ENCODE data around the gene PRDM5. TPM values are rescaled to one million over a fixed set of nuclear protein-coding genes. Genes with fewer than 3 reads are reported as not detected.

Gene PRDM5
- total and polyA plus RNA-seq, 10 of the 15 experiments (the other 5 are each of a cell fraction or from before 2014, with no cell fraction given) = 0.07 TPM; not detected in 9

DNA sequence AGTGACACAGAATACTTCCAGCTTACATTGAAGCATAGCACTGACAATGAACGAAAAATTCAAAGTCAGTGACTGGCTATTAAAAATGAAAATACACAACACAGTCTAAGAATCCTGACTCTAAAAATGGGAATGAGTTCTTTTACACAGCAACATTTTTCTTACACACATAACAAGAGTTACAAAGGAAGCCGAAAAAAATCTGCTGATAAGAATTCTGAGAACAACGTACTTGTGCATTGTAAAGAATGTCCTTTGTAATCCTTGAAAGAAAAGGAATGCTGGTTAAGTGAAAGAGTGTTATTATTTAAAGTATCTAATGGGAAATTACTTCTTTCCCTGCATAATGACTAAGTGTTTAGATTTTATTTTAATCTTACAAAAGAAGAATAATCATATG lies 199.4 kb downstream of the PRDM5 start:
- no peaks in the 10 kb centered on the region for H4K20me1 ChIP-seq (ENCODE audit: control insufficient read depth, insufficient read depth)
- H3K36me3 ChIP-seq (ENCODE audit: control insufficient read depth in 2 of 2, insufficient read depth in 2 of 2, low read length in 1 of 2) = no peaks in the 10 kb centered on the region
- H3K27me3 ChIP-seq (replicated peaks in 1 of 2; ENCODE audit: control insufficient read depth in 2 of 2, insufficient read depth in 2 of 2, low read length in 1 of 2) = peaks cover 0 to 5% of the 10 kb centered on the region in 2 experiments; a peak in 1 of 4 replicates
- H3K27ac ChIP-seq (ENCODE audit: control insufficient read depth, insufficient read depth) = no peak overlapping the region
- no peak for FAIRE-seq
- no peak overlapping the region for H3K4me2 ChIP-seq (ENCODE audit: control insufficient read depth, insufficient read depth)
- no peak overlapping the region for H3K4me3 ChIP-seq
- SMC1A ChIA-PET (ENCODE audit: uncharacterized antibody, unreplicated experiment) = interaction anchor here (1.1 to 1.3 kb wide), 2 partner anchors 27 to 133 kb away, joined by 3 read pairs; no protein-coding TSS in a partner anchor
- CTCF ChIA-PET = interaction anchor here (1.2 kb wide), 1 partner anchor 88 kb away, joined by 4 read pairs; no protein-coding TSS in a partner anchor
- no peaks in the 10 kb centered on the region for H3K4me1 ChIP-seq (ENCODE audit: control insufficient read depth, insufficient read depth, low read length)
- no peak for DNase-seq (ENCODE audit: low read depth, low spot score)
- POLR2A ChIA-PET = interaction anchor here (0.6 kb wide), 1 partner anchor 39 kb away, joined by 3 read pairs; no protein-coding TSS in a partner anchor
- BruUV-seq (replicated peaks) = no TSS peak
- TF ChIP-seq SREBF2 (IDR thresholded peaks at IDR 0.05; ENCODE audit: low read length) (no peak), JUND (IDR thresholded peaks at IDR 0.05; ENCODE audit: low read depth, low read length) (no peak), HDGF (IDR thresholded peaks at IDR 0.05) (no peak), CHD1 (IDR thresholded peaks at IDR 0.05; ENCODE audit: low read depth, low read length) (no peak)
- no peak overlapping the region for H2AFZ ChIP-seq (ENCODE audit: control insufficient read depth, low read depth, low read length)
- in situ Hi-C loops (cut with MboI) = no loop called here
- no peaks in the 10 kb centered on the region for H3K79me2 ChIP-seq (ENCODE audit: control insufficient read depth, insufficient read depth, low read length)
- no peak for ATAC-seq
- 11% methylated on average over 3 of the region's 3 CpGs for WGBS (ENCODE audit: insufficient coverage, insufficient replicate concordance, low lambda C conversion rate, missing lambda C conversion rate)
- RAD21 ChIA-PET (ENCODE audit: unreplicated experiment) = interaction anchor here (0.6 to 1.6 kb wide), 3 partner anchors 18 to 42 kb away, joined by 4 read pairs; no protein-coding TSS in a partner anchor
- H3K9ac ChIP-seq (ENCODE audit: control insufficient read depth, insufficient read depth, low read length) = no peak overlapping the region
- H3K9me3 ChIP-seq (replicated peaks; ENCODE audit: control insufficient read depth, insufficient read depth, low read length) = no peaks in the 10 kb centered on the region
- intact Hi-C loops (cut with micrococcal nuclease; ENCODE audit: unreplicated experiment) = no loop called here

DNA sequence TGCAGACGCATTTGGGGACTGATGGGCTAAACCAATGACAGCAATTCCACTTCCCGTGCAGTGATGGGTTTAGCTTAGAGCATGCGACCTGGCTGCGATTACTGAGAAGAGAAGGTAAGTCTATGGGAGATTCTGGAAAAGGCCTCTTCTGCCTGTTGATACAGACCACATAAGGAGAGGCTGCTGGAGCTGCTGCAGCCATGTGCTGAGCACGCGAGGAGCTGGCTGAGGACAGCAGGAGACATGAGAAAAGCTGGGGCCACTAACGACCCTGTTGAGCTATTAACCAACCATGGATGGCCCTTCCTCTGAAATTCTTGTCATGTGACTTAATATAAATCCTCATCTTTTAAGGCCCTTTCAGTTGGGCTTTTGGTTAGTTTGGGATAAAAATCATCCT lies 199.9 kb downstream of the PRDM5 start:
- no peak for FAIRE-seq
- TF ChIP-seq CHD1 (IDR thresholded peaks at IDR 0.05; ENCODE audit: low read depth, low read length) (no peak), ESRRA (IDR thresholded peaks at IDR 0.05; ENCODE audit: low read length) (no peak), FOXK2 (IDR thresholded peaks at IDR 0.05) (no peak), ZNF384 (IDR thresholded peaks at IDR 0.05; ENCODE audit: borderline replicate concordance, low read depth, low read length) (no peak)
- TF ChIP-seq, protein P1, sequence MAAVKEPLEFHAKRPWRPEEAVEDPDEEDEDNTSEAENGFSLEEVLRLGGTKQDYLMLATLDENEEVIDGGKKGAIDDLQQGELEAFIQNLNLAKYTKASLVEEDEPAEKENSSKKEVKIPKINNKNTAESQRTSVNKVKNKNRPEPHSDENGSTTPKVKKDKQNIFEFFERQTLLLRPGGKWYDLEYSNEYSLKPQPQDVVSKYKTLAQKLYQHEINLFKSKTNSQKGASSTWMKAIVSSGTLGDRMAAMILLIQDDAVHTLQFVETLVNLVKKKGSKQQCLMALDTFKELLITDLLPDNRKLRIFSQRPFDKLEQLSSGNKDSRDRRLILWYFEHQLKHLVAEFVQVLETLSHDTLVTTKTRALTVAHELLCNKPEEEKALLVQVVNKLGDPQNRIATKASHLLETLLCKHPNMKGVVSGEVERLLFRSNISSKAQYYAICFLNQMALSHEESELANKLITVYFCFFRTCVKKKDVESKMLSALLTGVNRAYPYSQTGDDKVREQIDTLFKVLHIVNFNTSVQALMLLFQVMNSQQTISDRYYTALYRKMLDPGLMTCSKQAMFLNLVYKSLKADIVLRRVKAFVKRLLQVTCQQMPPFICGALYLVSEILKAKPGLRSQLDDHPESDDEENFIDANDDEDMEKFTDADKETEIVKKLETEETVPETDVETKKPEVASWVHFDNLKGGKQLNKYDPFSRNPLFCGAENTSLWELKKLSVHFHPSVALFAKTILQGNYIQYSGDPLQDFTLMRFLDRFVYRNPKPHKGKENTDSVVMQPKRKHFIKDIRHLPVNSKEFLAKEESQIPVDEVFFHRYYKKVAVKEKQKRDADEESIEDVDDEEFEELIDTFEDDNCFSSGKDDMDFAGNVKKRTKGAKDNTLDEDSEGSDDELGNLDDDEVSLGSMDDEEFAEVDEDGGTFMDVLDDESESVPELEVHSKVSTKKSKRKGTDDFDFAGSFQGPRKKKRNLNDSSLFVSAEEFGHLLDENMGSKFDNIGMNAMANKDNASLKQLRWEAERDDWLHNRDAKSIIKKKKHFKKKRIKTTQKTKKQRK (IDR thresholded peaks at IDR 0.05; ENCODE audit: low read depth, low read length) = no peak
- TF ChIP-seq, protein P2, sequence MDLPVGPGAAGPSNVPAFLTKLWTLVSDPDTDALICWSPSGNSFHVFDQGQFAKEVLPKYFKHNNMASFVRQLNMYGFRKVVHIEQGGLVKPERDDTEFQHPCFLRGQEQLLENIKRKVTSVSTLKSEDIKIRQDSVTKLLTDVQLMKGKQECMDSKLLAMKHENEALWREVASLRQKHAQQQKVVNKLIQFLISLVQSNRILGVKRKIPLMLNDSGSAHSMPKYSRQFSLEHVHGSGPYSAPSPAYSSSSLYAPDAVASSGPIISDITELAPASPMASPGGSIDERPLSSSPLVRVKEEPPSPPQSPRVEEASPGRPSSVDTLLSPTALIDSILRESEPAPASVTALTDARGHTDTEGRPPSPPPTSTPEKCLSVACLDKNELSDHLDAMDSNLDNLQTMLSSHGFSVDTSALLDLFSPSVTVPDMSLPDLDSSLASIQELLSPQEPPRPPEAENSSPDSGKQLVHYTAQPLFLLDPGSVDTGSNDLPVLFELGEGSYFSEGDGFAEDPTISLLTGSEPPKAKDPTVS (IDR thresholded peaks at IDR 0.05; ENCODE audit: low read depth, low read length) = no peak
- TF ChIP-seq, protein P3, sequence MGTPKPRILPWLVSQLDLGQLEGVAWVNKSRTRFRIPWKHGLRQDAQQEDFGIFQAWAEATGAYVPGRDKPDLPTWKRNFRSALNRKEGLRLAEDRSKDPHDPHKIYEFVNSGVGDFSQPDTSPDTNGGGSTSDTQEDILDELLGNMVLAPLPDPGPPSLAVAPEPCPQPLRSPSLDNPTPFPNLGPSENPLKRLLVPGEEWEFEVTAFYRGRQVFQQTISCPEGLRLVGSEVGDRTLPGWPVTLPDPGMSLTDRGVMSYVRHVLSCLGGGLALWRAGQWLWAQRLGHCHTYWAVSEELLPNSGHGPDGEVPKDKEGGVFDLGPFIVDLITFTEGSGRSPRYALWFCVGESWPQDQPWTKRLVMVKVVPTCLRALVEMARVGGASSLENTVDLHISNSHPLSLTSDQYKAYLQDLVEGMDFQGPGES (IDR thresholded peaks at IDR 0.05) = no peak

More for the DNA sequence above, 199.9 kb downstream of the PRDM5 start:
- POLR2A ChIA-PET = no interaction called here
- SMC1A ChIA-PET (ENCODE audit: uncharacterized antibody, unreplicated experiment) = interaction anchor here (1.1 to 1.3 kb wide), 2 partner anchors 28 to 133 kb away, joined by 3 read pairs; no protein-coding TSS in a partner anchor
- H3K27me3 ChIP-seq (replicated peaks in 1 of 2; ENCODE audit: control insufficient read depth in 2 of 2, insufficient read depth in 2 of 2, low read length in 1 of 2) = peaks cover 0 to 5% of the 10 kb centered on the region in 2 experiments; a peak in 1 of 4 replicates
- H3K27ac ChIP-seq (ENCODE audit: control insufficient read depth, insufficient read depth) = no peak overlapping the region
- intact Hi-C loops (cut with micrococcal nuclease; ENCODE audit: unreplicated experiment) (no loop called here), in situ Hi-C loops (cut with MboI) (no loop called here)
- ATAC-seq = no peak
- DNase-seq (ENCODE audit: low read depth, low spot score) = no peak
- CTCF ChIA-PET = no interaction called here
- H3K4me2 ChIP-seq (ENCODE audit: control insufficient read depth, insufficient read depth) = no peak overlapping the region
- no peak overlapping the region for H2AFZ ChIP-seq (ENCODE audit: control insufficient read depth, low read depth, low read length)
- no peaks in the 10 kb centered on the region for H3K79me2 ChIP-seq (ENCODE audit: control insufficient read depth, insufficient read depth, low read length)
- H3K9ac ChIP-seq (ENCODE audit: control insufficient read depth, insufficient read depth, low read length) = no peak overlapping the region
- no peaks in the 10 kb centered on the region for H3K9me3 ChIP-seq (replicated peaks; ENCODE audit: control insufficient read depth, insufficient read depth, low read length)
- RAD21 ChIA-PET (ENCODE audit: unreplicated experiment) = interaction anchor here (1.2 to 1.6 kb wide), 2 partner anchors 29 to 43 kb away, joined by 4 read pairs; no protein-coding TSS in a partner anchor
- 57% methylated on average over 7 of the region's 7 CpGs for WGBS (ENCODE audit: insufficient coverage, insufficient replicate concordance, low lambda C conversion rate, missing lambda C conversion rate)
- H3K36me3 ChIP-seq (ENCODE audit: control insufficient read depth in 2 of 2, insufficient read depth in 2 of 2, low read length in 1 of 2) = no peaks in the 10 kb centered on the region
- H4K20me1 ChIP-seq (ENCODE audit: control insufficient read depth, insufficient read depth) = no peaks in the 10 kb centered on the region
- BruUV-seq (replicated peaks) = no TSS peak
- no peaks in the 10 kb centered on the region for H3K4me1 ChIP-seq (ENCODE audit: control insufficient read depth, insufficient read depth, low read length)
- H3K4me3 ChIP-seq = no peak overlapping the region
